ENCODE measurements around the gene SLC31A1. TPM values are rescaled to one million over a fixed set of nuclear protein-coding genes. Genes with fewer than 3 reads are reported as not detected.

SLC31A1 gene
- total and polyA plus RNA-seq, 2 experiments from 2014 or later, result 15.0 to 32.1 TPM

GRCh38 chr9:113238202-113238858, 17.0 kb downstream of the SLC31A1 start (continued):
- no peak for TF ChIP-seq CTCF (conservative IDR thresholded peaks at IDR 0.05; ENCODE audit: low read depth in 2 of 2)
- TF ChIP-seq POLR2AphosphoS5 (IDR thresholded peaks at IDR 0.05; ENCODE audit: low read depth), result no peak
- TF ChIP-seq CREB1 (CRISPR knock-in tag; IDR thresholded peaks at IDR 0.05; ENCODE audit: low read depth), result no peak
- no peak for TF ChIP-seq ZNF114 (CRISPR knock-in tag; IDR thresholded peaks at IDR 0.05)
- no peak for TF ChIP-seq NANOG (IDR thresholded peaks at IDR 0.05; ENCODE audit: borderline replicate concordance)

GRCh38 chr9:113238859-113239232, 17.5 kb downstream of the SLC31A1 start:
- Histone ChIP-seq H3K36me3 (ENCODE audit: insufficient read depth) (no peaks in the 10 kb centered on the region), H3F3A (replicated peaks; ENCODE audit: low read depth) (no peaks in the 10 kb centered on the region), H3K9me2 (ENCODE audit: insufficient read depth) (no peaks in the 10 kb centered on the region), H3K27ac (ENCODE audit: low read depth) (no peak overlapping the region), H3K4me1 (ENCODE audit: insufficient read depth) (no peaks in the 10 kb centered on the region), H3K4me2 (no peak overlapping the region), H3K27me3 (ENCODE audit: insufficient read depth) (no peaks in the 10 kb centered on the region), H2AFZ (no peak overlapping the region), H3K79me2 (replicated peaks; ENCODE audit: insufficient read depth) (no peaks in the 10 kb centered on the region), H4K20me1 (replicated peaks; ENCODE audit: insufficient read depth) (peaks cover 18% of the 10 kb centered on the region), H3K4me3 (no peak overlapping the region)
- DNase-seq (ENCODE audit: low spot score), result no peak
- Mint-ChIP-seq H3K27me3 (ENCODE audit: insufficient read depth, low read depth, poor library complexity) (peaks cover 2% of the 10 kb centered on the region), H3K27ac (no peak overlapping the region; the same call in 1 of the 2 replicates), H3K9me3 (no peaks in the 10 kb centered on the region), H3K4me3 (no peak overlapping the region), H3K36me3 (ENCODE audit: low read depth) (no peaks in the 10 kb centered on the region), H3K4me1 (no peaks in the 10 kb centered on the region)
- ATAC-seq, result no peak
- no peak for TF ChIP-seq CREB1 (CRISPR knock-in tag; IDR thresholded peaks at IDR 0.05; ENCODE audit: low read depth)
- no peak for TF ChIP-seq ETS1 (IDR thresholded peaks at IDR 0.05)
- no peak for TF ChIP-seq ZNF462 (CRISPR knock-in tag; IDR thresholded peaks at IDR 0.05)
- TF ChIP-seq REST (IDR thresholded peaks at IDR 0.05; ENCODE audit: unreplicated experiment), result no peak
- no peak for TF ChIP-seq CTCF (conservative IDR thresholded peaks at IDR 0.05; ENCODE audit: low read depth in 2 of 2)
- no peak for TF ChIP-seq EZH2phosphoT487 (IDR thresholded peaks at IDR 0.05; ENCODE audit: unreplicated experiment)
- no peak for TF ChIP-seq POLR2AphosphoS5 (IDR thresholded peaks at IDR 0.05; ENCODE audit: low read depth)

Measured in GM23338 (cell line).